DMS153 treated with DMSO at 0.1 percent for 48 hours (cell line): ENCODE data around the gene NR3C2.
"Not testable (repeated sequence)": the region's sequence is repeated elsewhere in the genome, so short reads cannot be mapped to it uniquely, and the experiment has no call there.

Experiments
- DNase-seq: peaks from one replicate; lab custom pipeline; 2025; ENCODE audit not compliant: unreplicated experiment; lab: John Stamatoyannopoulos, UW

Gene NR3C2

GRCh38 chr4:148083073-148083472 is 359.1 kb downstream of the NR3C2 start:
- DNase-seq: not testable (repeated sequence)

GRCh38 chr4:148081745-148082144 is 360.5 kb downstream of the NR3C2 start:
- no peak for DNase-seq

- no peak for DNase-seq
Measured at GRCh38 chr4:148081267-148081666, 360.9 kb downstream of the NR3C2 start.

- DNase-seq: no peak
Measured at GRCh38 chr4:148079961-148080360, 362.3 kb downstream of the NR3C2 start.

- DNase-seq: no peak
Measured at GRCh38 chr4:148078061-148078460, 364.2 kb downstream of the NR3C2 start.

GRCh38 chr4:148077581-148077980 is 364.6 kb downstream of the NR3C2 start:
- no peak for DNase-seq

- DNase-seq: no peak
Measured at GRCh38 chr4:148076964-148077363, 365.2 kb downstream of the NR3C2 start.

GRCh38 chr4:148075438-148075837 is 366.8 kb downstream of the NR3C2 start:
- no peak for DNase-seq

- DNase-seq: no peak
Measured at GRCh38 chr4:148074462-148074861, 367.8 kb downstream of the NR3C2 start.

GRCh38 chr4:148073349-148073748 is 368.9 kb downstream of the NR3C2 start:
- no peak for DNase-seq

GRCh38 chr4:148072789-148073188 is 369.4 kb downstream of the NR3C2 start:
- DNase-seq: no peak

GRCh38 chr4:148071009-148071408 is 371.2 kb downstream of the NR3C2 start:
- no peak for DNase-seq

- DNase-seq: no peak
Measured at GRCh38 chr4:148069895-148070178, 372.4 kb downstream of the NR3C2 start.

GRCh38 chr4:148069086-148069894 is 372.9 kb downstream of the NR3C2 start:
- DNase-seq: no peak

GRCh38 chr4:148068065-148068911 is 373.9 kb downstream of the NR3C2 start:
- DNase-seq: no peak

GRCh38 chr4:148067301-148067916 is 374.8 kb downstream of the NR3C2 start:
- no peak for DNase-seq

- DNase-seq: no peak
Measured at GRCh38 chr4:148065075-148065474, 377.1 kb downstream of the NR3C2 start.

- DNase-seq: no peak
Measured at GRCh38 chr4:148064451-148064850, 377.8 kb downstream of the NR3C2 start.

GRCh38 chr4:148062301-148062950 is 379.8 kb downstream of the NR3C2 start:
- no peak for DNase-seq

- no peak for DNase-seq
Measured at GRCh38 chr4:148061795-148062194, 380.4 kb downstream of the NR3C2 start.

GRCh38 chr4:148061141-148061481 is 381.1 kb downstream of the NR3C2 start:
- no peak for DNase-seq
